B cell (primary cell): Measurements from ENCODE around the gene KCNG4.

Experiments used
- CTCF ChIP-seq: fragments of 200-600 bp; IDR thresholded peaks from one replicate; pipeline ENCODE4 v1.8.0; 2022; ENCODE audit warnings: antibody characterized with exemption, mild to moderate bottlenecking
- EZH2 ChIP-seq: IDR thresholded peaks from 2 replicates; pipeline ENCODE4 v1.6.1; 2012; ENCODE audit warnings: borderline replicate concordance, low read depth, mild to moderate bottlenecking, moderate library complexity, low read length; ENCODE audit not compliant: insufficient read depth, poor library complexity, severe bottlenecking

DNA sequence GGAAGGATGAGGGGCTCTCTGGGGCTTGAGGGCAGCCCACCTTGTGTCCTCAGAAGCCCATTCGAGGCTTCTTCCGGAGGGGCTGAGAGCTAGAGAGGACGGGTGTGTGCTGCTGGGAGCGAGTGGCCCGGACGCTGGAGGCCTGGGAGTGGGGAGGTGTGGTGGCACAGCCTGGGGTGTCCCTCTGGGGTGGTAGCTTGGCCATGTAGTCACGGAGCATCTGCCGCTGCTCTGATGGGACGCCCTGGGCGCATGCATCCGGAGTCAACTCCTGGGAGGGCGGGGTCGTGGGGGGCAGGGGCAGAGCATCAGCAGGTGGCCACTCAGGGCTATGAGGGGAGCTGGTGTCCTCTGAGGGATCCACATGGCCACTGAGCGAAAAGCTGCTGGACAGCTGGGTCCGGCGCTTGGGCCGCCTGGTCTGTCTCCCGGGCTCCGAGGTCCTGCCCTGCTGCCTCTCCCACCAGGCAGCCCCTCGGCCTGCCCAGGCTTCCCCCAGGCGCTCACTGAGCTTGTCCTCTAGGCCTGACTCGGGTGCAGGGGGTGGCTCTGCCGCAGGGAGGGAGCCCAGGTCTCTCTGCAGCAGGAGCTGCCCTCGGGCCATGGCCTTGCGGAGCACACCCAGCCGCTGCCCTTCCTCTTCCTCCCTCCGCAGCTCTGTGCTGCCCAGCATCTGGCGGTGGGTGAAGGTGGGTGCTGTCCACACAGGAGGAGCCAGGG lies 60.8 kb downstream of the KCNG4 start:
- TF ChIP-seq CTCF (no peak), EZH2 (no peak)
